GM21447 (cell line): Measurements from ENCODE around the gene LMNA.

Source experiments
- ATAC-seq: cut with Tn5 transposase; IDR thresholded peaks from one replicate; pipeline ENCODE4 v1.9.1; 2021; ENCODE audit not compliant: unreplicated experiment

LMNA gene

DNA sequence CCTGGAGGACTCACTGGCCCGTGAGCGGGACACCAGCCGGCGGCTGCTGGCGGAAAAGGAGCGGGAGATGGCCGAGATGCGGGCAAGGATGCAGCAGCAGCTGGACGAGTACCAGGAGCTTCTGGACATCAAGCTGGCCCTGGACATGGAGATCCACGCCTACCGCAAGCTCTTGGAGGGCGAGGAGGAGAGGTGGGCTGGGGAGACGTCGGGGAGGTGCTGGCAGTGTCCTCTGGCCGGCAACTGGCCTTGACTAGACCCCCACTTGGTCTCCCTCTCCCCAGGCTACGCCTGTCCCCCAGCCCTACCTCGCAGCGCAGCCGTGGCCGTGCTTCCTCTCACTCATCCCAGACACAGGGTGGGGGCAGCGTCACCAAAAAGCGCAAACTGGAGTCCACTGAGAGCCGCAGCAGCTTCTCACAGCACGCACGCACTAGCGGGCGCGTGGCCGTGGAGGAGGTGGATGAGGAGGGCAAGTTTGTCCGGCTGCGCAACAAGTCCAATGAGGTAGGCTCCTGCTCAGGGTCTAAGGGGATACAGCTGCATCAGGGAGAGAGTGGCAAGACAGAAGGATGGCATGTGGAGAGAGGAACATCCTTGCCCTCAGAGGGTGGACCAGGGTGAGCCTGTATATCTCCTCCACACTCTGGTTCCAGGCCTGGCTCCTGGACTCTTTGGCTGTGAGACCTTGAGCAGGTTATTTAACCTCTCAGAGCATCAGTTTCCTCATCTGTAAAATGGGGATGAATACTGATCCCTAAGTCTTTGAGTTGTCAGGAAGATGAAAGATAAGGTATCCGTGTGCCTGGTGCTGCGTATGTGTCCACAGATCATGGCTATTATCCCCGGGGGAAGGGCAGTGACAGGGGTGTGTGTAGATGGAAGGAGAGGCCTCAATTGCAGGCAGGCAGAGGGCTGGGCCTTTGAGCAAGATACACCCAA is 21.7 kb downstream of the LMNA start:
- no peak for ATAC-seq

- ATAC-seq, result no peak
Observed at GRCh38 chr1:156136970-156137483, 22.5 kb downstream of the LMNA start.

GRCh38 chr1:156138458-156138867 is 24.0 kb downstream of the LMNA start:
- ATAC-seq, result no peak

DNA sequence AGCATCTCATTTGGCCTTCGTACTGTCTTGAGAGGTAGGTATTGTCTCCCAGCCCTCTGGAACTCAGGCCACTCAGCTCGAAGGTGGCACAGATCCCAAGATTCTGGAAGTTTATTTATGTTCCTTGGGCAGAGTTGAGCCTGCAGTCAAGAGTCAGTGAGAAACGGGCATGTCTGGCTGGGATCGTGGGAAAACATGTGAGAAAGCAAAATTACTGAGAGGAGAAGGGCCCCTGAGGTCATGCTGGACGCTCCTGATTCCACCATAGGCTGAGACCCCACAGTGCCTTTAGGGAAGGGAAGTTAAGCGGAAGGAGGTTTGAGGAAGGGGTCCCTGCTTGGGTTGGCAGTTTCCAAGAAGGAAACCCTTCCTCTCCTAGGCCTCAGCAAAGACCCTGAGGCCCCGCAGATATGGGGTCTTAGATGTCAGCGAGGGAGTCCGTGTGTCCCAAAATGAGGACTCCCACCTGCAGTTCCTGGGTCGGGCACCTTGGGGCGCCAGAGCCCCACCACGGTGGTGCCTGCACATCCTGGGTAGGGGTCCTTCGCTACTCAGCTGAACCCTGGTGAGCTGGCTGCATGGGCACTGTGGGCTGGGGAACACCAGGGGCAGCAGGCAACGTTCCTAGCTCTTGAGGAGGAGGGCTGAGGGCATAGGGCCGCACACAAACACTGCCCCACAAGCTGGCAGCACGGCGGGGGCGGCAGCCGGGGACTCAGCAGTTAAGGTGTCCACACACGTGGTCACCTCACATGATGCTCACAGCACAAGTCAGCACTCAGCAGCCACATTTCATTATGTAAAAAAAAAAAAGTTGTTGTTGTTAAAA is 26.6 kb downstream of the LMNA start:
- ATAC-seq, result no peak

- no peak for ATAC-seq
Observed at GRCh38 chr1:156143765-156144489, 29.4 kb downstream of the LMNA start.

DNA sequence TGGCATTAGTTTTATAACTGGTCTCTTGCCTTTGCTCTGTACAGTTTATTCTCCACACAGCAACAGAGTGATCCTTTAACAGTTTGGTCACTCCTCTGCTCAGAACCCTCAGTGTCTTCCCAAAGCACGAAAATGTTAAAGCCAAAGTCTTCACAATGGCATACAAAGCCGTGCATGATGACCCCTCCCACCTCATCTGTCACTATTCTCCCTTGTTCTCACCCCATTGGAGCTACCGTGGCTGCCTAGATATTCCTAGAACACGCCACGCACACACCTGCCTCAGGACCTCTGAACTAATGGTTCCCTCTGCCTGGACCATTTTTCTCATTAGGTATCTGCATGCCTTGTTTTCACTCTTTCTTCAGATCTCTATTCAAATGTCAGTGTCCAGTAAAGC is 30.2 kb downstream of the LMNA start:
- no peak for ATAC-seq

DNA sequence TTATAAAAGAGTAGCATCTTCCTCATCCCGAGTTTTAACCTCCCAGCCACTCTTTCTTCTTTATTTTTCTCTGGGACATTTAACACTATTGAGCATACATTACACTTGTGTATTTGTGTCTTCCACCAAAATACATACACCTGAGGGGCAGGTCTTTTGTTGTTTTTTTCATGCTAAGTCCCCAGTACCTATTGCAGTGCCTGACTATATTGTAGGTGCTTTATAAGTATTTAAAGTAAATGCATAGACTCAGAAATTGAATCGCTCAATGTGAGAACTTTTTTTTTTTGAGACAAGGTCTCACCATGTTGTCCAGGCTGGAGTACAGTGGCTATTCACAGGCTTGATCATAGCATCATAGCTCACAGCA is 31.1 kb downstream of the LMNA start:
- no peak for ATAC-seq

DNA sequence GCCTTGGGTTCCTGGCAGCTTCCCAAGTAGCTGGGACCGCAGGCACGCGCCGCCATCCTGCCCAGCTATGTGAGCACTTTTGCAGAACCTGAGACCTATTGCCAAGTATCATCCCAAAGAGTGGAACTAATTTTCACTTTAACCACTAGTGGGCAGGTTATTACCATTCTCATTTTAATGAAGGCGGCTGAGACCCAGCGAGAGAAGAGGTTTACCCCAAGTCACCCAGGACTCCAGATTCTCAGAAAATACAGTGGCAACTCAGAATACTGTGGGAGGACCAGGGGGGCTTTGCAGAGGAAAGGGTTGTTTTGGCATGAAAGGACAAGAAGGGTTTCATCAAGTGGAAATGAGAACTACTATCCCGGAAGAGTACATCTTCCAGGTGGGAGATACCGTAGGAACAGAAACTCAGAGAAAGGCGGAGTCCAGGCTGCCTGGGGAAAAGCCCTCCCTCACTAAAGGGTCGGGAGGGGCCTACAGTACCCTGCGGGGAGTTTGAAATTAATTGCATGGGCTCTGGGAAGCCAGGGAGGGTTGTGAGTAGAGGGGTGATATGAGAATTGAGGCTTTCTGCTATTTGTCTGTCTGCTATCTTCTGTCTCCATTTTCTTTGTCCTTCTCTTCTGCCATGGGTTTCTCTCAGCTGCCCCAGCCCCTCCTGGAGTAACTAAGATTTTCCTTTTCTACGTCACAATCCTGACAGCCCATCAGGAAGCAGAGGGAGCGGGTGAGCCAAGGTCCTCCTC is 31.7 kb downstream of the LMNA start:
- ATAC-seq, result no peak

DNA sequence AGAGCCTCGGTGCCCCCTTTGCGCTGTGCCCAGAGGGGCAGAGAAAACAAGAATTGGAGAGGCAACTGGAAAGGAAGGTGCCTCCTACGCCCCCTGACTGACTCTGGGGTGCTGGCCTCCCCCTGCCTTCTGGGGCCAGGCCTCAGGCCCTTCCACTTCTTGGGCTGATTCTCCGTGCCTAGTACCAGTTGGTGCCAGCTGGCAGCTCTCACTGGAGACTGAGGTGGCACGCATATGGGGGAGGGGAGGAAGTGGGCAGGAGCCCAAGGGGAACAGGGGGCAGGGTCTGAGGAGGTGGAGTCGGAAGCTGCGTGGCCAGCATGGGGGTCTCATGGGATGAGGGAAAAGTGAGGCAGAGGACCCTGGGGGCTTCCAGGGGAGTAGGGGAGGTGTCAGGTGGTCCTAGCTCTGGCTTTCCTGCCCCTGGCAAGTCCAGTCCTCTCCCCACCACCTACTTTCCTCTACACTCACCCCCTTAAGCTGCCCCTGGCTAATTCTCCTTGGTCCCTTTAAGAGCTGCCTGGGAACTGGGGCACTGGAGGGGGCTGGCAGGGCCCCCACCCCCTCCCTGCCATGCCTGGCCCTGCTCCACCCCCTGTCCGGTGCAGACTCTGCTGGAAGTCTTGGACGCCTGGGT is 32.4 kb downstream of the LMNA start:
- ATAC-seq, result no peak

DNA sequence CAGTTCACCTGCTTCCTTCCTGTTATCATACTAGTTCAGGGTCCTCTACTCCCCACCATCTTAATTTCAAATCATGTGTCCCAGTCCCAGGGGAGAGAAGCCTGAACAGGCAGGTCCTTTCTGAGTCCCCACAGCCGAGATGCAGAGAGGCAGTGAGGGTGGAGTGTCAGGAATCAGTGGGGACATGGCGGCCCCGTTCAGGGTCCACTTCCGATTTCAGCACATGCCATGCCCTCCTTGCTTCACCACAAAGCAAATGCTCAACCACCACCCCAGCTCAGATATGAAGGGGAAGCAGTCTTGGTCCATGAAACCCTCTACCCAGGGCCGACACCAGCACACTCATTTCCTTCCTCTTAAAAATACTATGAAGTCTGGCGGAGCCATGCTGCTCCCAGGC is 33.7 kb downstream of the LMNA start:
- ATAC-seq, result no peak

DNA sequence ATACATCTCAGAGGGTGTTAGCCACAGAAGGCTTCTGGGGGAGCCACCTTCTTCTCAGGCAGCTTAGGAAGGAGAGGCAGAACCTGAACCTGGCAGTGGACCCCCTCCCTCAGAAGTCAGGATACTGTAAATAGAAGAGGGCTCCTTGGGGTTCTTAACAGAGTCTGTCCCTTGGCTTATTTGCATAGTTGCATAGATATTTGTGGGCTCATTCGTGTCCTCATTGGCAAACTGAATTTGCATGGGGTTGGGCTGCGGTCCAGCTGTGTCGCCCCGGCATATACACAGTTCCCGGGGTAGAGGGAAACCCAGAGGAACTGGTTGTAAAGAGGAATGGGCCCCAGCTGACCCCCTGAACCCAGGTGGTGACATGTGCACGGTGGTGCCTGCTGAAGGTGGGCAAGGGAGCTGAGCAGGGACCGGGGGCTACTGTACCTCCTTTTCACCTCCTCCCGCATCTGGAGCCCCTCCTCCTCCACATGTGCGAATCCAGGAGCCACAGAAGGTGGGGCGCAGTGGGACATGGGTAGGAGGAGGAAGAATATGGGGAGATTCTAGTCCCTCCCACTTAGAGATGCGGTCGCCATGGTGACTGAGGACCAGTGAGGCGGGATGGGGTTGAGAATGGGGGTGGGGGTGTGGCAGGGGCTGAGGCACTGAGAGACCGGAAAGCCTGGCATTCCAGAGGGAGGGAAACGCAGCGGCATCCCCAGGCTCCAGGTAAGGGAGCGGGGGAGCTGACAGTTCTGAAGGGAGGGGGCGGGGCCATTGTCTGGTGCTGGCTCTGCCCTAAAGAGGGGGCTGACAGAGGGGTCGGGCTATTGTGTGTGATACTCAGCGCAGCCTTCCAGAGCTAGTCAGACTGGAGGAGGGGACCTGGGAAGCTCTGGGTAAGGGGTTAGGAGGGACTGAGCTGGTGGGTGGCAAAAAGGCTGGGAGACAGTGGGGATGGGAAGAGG is 35.1 kb downstream of the LMNA start:
- ATAC-seq, result peak; percentile 49

DNA sequence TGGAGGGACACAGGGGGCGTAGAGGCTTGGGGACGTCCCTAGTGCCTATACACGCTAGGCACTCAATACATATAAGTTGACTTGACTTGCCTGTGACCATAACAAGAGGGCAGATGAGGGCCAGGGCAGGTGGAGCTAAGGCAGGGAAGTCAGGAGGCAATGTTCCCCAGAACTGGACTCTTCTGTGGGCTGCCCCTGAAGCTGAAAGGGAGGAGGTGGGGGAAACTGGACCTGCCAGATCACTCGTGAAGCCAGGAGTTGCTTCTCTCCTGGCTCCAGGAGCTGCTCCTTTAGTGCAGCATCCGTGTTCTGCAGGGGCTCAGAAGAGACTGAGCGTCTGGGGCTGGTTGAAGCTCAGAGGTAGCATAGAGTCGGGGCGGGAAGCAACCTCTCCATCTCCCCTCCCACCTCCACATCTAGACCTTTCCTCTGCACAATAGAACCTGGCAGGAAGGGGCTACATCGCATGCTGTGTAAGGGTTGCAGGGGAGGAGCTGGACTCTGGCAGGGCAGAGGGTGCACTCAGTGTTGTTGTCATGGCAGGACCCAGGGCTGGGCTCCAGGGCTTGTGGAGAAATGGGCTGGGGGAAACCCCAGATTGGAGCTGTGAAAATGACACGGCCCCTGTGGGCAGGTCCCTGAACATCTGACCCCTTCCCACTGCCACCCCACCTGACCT is 36.0 kb downstream of the LMNA start:
- no peak for ATAC-seq

GRCh38 chr1:156151093-156151688 is 36.7 kb downstream of the LMNA start:
- no peak for ATAC-seq

- no peak for ATAC-seq
Observed at GRCh38 chr1:156152628-156153027, 38.1 kb downstream of the LMNA start.

GRCh38 chr1:156153362-156153761 is 38.9 kb downstream of the LMNA start, which contains the start of gene SEMA4A:
SEMA4A (plus strand) TSS chr1:156153585; CDS start chr1:156154579, 994 bp downstream.
- ATAC-seq, result no peak

DNA sequence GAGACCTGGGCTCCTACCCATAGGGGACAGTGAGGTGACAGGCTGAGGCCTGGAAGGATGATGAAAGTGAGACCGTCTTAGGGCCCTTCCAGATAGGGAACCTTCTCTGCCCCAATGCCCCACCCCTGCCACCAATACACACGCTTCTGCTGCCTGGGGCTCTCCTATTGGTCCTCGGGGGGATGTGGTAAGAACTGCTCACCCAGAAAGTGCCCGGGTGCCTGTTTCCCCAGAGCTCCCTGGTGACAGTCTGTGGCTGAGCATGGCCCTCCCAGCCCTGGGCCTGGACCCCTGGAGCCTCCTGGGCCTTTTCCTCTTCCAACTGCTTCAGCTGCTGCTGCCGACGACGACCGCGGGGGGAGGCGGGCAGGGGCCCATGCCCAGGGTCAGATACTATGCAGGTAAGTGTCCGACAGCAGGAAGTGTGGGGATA is 39.8 kb downstream of the LMNA start:
- ATAC-seq, result peak; percentile 54

- ATAC-seq, result no peak
Observed at GRCh38 chr1:156155756-156156510, 41.4 kb downstream of the LMNA start.
